Measurements from ENCODE around the gene HNRNPA3. TPM values are rescaled to one million over a fixed set of nuclear protein-coding genes. Genes with fewer than 3 reads are reported as not detected.
A peak's percentile ranks its signal among the peaks of the same experiment; 100 is the strongest.

HNRNPA3 gene
- total and polyA plus RNA-seq, 2 of the 13 experiments (the other 11 are each of a cell fraction or from before 2014, with no cell fraction given): 73.3 to 97.7 TPM

GRCh38 chr2:177229442-177230242 lies 17.0 kb downstream of the HNRNPA3 start:
- intact Hi-C loops (cut with micrococcal nuclease; ENCODE audit: unreplicated experiment) (loop anchor here (10.0 kb wide), 1 partner anchor 105 kb away; no protein-coding TSS in a partner anchor), in situ Hi-C loops (cut with HindIII; ENCODE audit: extremely low pct_ligation_motif_present, low pct_unique_long_range_greater_than_20kb) (no loop called here)
- H3K36me3 ChIP-seq (replicated peaks in 1 of 2; ENCODE audit: control insufficient read depth in 1 of 2, insufficient read depth in 2 of 2, low read length in 2 of 2): peaks cover 28 to 59% of the 10 kb centered on the region in 2 experiments
- CTCF ChIA-PET (ENCODE audit: low intra/inter-chr PET ratio, low total read pairs): no interaction called here
- no peaks in the 10 kb centered on the region for H3K9me3 ChIP-seq (ENCODE audit: low read length)
- no peak for DNase-seq (ENCODE audit: low spot score)
- peaks cover 41% of the 10 kb centered on the region for H3K79me2 ChIP-seq (ENCODE audit: insufficient read depth, low read length)
- 96% methylated on average over 8 of the region's 8 CpGs for WGBS (ENCODE audit: low lambda C conversion rate)
- H3K4me1 ChIP-seq (ENCODE audit: insufficient read depth, low read length): peaks cover 29% of the 10 kb centered on the region
- H3K9ac ChIP-seq (ENCODE audit: insufficient read depth, low read depth, low read length): no peak overlapping the region
- no peaks in the 10 kb centered on the region for H3K27me3 ChIP-seq (ENCODE audit: control insufficient read depth in 1 of 2, insufficient read depth in 2 of 2, low read length in 2 of 2)
- H3K4me3 ChIP-seq (replicated peaks in 1 of 3; ENCODE audit: insufficient read depth in 1 of 3, low read depth in 2 of 3, low read length in 3 of 3): no peak overlapping the region
- POLR2A ChIA-PET: interaction anchor here (0.8 to 3.7 kb wide), 6 partner anchors 10 to 65 kb away, joined by 3 to 19 read pairs (median 5); partner anchors contain the start of genes HNRNPA3 and NFE2L2
- H3K4me2 ChIP-seq (ENCODE audit: low read depth, low read length): no peak overlapping the region
- H3K27ac ChIP-seq (ENCODE audit: extremely low read length, insufficient read depth, low read length): no peak overlapping the region
- peaks cover 45% of the 10 kb centered on the region for H4K20me1 ChIP-seq (ENCODE audit: insufficient read depth, low read length)
- no peak for FAIRE-seq
- H2AFZ ChIP-seq (ENCODE audit: low read length): no peak overlapping the region
- peak; percentile 12 for ATAC-seq
- BruUV-seq (replicated peaks): no TSS peak
- TF ChIP-seq GMEB2 (CRISPR knock-in tag; IDR thresholded peaks at IDR 0.05; ENCODE audit: low read depth): no peak
- TF ChIP-seq ZC3H4 (CRISPR knock-in tag; IDR thresholded peaks at IDR 0.05; ENCODE audit: borderline replicate concordance): no peak
- TF ChIP-seq ZNF816 (CRISPR knock-in tag; IDR thresholded peaks at IDR 0.05; ENCODE audit: borderline replicate concordance): 0 out of 2 replicates have a peak, but pooled peaks have one; percentile 2
- peak; percentile 39; the same call in 1 of the 2 replicates for TF ChIP-seq ZNF280D (CRISPR knock-in tag; IDR thresholded peaks at IDR 0.05)
- TF ChIP-seq KDM2A (CRISPR knock-in tag; IDR thresholded peaks at IDR 0.05; ENCODE audit: borderline replicate concordance, low read depth): 0 out of 2 replicates have a peak, but pooled peaks have one; percentile 47
- peak; percentile 25; the same call in 1 of the 2 replicates for TF ChIP-seq MBD4 (IDR thresholded peaks at IDR 0.05; ENCODE audit: borderline replicate concordance, low read length)
- no peak for TF ChIP-seq ZNF557 (CRISPR knock-in tag; IDR thresholded peaks at IDR 0.05)
- TF ChIP-seq PREB (CRISPR knock-in tag; IDR thresholded peaks at IDR 0.05): no peak
- TF ChIP-seq ZBTB42 (CRISPR knock-in tag; IDR thresholded peaks at IDR 0.05): no peak
- TF ChIP-seq SSRP1 (CRISPR knock-in tag; IDR thresholded peaks at IDR 0.05): peak; percentile 96; the same call in 1 of the 2 replicates
- TF ChIP-seq ZBTB25 (CRISPR knock-in tag; IDR thresholded peaks at IDR 0.05): no peak
- TF ChIP-seq POLR2A (IDR thresholded peaks at IDR 0.05; ENCODE audit: insufficient read depth in 1 of 2, low read depth in 2 of 2, low read length in 2 of 2): peak in 1 of 2 experiments; percentile 66; a peak in 2 of 4 replicates
- 0 out of 2 replicates have a peak, but pooled peaks have one; percentile 32 for TF ChIP-seq HNF1B (CRISPR knock-in tag; IDR thresholded peaks at IDR 0.05)
- TF ChIP-seq ZNF430 (CRISPR knock-in tag; IDR thresholded peaks at IDR 0.05): 0 out of 2 replicates have a peak, but pooled peaks have one; percentile 34

Measured in HepG2 (cell line).